ENCODE data around the gene ACAP1.
"Not testable (repeated sequence)": the region's sequence is repeated elsewhere in the genome, so short reads cannot be mapped to it uniquely, and the experiment has no call there.

ACAP1 gene

DNA sequence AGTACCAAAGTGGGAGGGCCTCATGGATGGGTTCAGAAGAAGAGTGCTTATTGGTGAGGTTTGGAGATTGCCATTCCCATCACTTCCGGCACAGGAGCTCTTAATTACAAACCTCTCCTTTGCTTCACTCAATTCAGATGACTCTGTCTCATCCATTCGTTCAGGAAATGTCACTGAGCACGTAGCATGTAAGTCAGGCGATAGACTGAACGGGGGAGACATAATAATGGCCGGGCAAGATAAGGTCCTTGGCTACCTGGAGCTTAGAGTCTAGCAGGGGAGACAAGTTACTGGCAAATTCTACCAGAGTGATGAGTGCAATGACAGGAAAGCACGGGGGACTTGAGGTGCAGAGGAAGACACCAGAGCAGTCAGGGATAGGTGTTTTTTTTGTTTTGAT, 29.6 kb downstream of the ACAP1 start:
- H3K27me3 ChIP-seq (ENCODE audit: low read depth, low read length); H3K27ac ChIP-seq (ENCODE audit: low read length); H3K4me3 ChIP-seq (ENCODE audit: low read depth in 1 of 2, low read length in 2 of 2); H3K4me1 ChIP-seq (ENCODE audit: control insufficient read depth in 1 of 2, insufficient read depth in 2 of 2, low read length in 2 of 2); H3K36me3 ChIP-seq (ENCODE audit: control insufficient read depth in 1 of 2, insufficient read depth in 2 of 2, low read length in 2 of 2); H3K9me3 ChIP-seq (ENCODE audit: control insufficient read depth in 1 of 2, low read length in 2 of 2): not testable (repeated sequence)

DNA sequence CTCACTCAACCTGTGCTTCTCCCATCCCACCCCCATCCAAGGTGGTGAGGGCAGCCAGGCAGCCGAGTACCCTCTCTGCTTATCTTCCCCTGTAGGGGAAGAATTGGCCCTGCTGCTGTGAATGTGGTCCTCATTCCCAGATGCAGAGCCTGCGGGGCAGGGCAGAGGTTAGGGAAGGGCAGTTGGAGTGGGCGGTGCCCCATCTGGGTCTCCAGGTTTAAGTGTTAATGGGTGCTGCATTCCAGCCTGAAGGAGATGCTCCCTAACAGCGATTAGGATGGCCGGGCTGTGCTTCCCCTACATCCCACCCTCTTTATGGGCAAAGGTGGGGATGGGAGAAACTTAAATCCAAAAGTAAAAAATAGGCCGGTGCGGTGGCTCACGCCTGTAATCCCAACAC, 30.8 kb downstream of the ACAP1 start:
- Histone ChIP-seq H3K36me3 (ENCODE audit: control insufficient read depth in 1 of 2, insufficient read depth in 2 of 2, low read length in 2 of 2) (no peaks in the 10 kb centered on the region), H3K4me3 (ENCODE audit: low read depth in 1 of 2, low read length in 2 of 2) (no peak overlapping the region), H3K27me3 (ENCODE audit: low read depth, low read length) (no peaks in the 10 kb centered on the region), H3K9me3 (ENCODE audit: control insufficient read depth in 1 of 2, low read length in 2 of 2) (no peaks in the 10 kb centered on the region), H3K27ac (ENCODE audit: low read length) (no peak overlapping the region), H3K4me1 (ENCODE audit: control insufficient read depth in 1 of 2, insufficient read depth in 2 of 2, low read length in 2 of 2) (no peaks in the 10 kb centered on the region)

DNA sequence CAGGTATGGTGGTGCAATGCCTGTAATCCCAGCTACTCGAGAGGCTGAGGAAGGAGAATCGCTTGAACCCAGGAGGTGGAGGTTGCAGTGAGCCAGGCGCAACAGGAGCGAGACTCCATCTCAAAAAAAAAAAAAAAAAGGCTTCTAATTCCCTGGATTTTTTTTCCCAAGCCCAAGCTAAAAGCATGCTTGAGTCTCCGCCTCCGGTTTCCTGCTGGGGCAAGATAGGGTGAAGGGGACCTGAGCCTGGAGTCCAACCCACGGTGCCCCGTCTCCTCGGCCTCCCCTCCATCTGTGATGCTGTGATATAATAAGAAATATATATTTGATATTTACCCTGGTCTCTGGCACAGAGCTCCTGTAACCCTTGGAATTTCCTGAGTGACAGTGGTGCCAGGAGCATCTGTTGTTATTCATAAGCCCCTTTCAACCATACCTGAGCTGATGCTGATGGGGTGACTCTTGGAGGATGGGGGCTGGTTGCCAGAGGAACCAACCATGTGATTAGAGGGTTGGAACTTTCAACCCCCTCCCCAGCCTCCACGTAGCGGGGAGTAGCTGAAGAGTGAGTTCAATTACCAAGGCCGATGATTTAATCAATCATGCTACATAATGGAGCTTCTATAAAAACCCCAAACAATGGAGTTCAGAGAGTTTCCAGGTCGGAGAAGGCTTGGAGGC, 31.7 kb downstream of the ACAP1 start:
- no peak overlapping the region for H3K4me3 ChIP-seq (ENCODE audit: low read depth in 1 of 2, low read length in 2 of 2)
- H3K27ac ChIP-seq (ENCODE audit: low read length), result no peak overlapping the region
- no peaks in the 10 kb centered on the region for H3K4me1 ChIP-seq (ENCODE audit: control insufficient read depth in 1 of 2, insufficient read depth in 2 of 2, low read length in 2 of 2)
- H3K36me3 ChIP-seq (ENCODE audit: control insufficient read depth in 1 of 2, insufficient read depth in 2 of 2, low read length in 2 of 2), result no peaks in the 10 kb centered on the region
- H3K27me3 ChIP-seq (ENCODE audit: low read depth, low read length), result no peaks in the 10 kb centered on the region
- no peaks in the 10 kb centered on the region for H3K9me3 ChIP-seq (ENCODE audit: control insufficient read depth in 1 of 2, low read length in 2 of 2)

DNA sequence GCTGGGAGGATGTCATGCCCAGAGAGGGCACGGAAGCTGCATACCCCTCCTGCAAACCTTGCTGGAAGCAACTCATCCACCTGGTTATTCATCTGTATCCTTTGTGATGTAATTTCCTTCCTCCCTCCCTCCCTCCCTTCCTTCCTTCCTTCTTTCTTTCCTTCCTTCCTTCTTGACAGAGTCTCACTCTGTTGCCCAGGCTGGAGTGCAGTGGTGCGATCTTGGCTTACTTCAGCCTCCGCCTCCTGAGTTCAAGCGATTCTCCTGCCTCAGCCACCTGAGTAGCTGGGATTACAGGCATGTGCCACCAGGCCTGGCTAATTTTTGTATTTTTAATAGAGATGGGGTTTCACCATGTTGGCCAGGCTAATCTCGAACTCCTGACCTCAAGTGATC, 32.3 kb downstream of the ACAP1 start:
- H3K4me1 ChIP-seq (ENCODE audit: control insufficient read depth in 1 of 2, insufficient read depth in 2 of 2, low read length in 2 of 2); H3K27ac ChIP-seq (ENCODE audit: low read length); H3K4me3 ChIP-seq (ENCODE audit: low read depth in 1 of 2, low read length in 2 of 2); H3K27me3 ChIP-seq (ENCODE audit: low read depth, low read length); H3K9me3 ChIP-seq (ENCODE audit: control insufficient read depth in 1 of 2, low read length in 2 of 2); H3K36me3 ChIP-seq (ENCODE audit: control insufficient read depth in 1 of 2, insufficient read depth in 2 of 2, low read length in 2 of 2): not testable (repeated sequence)

DNA sequence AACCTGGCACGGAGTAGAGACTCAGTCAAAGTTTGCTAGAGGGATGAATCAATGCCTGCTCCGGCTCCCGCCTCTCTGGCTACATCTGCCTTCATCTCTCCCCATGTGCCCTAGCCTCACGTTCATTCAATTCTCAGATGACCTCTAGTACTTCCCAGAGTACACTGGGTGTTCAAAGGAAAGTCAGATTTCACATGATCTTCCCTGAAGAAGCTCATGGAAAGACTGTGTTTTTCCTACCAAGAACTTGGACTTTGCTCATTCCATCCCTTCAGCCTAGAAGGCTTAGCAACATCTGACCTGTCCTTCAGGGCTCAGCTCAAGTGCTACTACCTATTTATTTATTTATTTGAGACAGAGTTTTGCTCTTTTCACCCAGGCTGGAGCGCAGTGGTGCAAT, 33.5 kb downstream of the ACAP1 start:
- no peak overlapping the region for H3K27ac ChIP-seq (ENCODE audit: low read length)
- no peak overlapping the region for H3K4me3 ChIP-seq (ENCODE audit: low read depth in 1 of 2, low read length in 2 of 2)

DNA sequence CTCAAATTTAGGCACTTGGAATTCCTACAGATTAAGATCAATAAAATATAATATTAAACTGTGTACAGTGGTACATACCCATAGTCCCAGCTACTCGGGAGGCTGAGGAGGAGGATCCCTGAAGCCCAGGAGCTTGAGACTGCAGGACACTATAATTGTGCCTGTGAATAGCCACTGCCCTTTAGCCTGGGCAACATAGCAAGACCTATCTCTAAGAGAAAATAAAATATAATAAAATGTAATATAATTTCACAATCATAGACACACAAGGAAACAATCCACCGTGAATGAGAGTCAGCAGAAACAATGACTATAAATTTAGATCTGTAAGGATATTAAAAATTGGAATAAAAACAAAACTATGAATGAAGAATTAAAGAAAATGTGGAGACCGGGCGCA, 34.5 kb downstream of the ACAP1 start:
- Histone ChIP-seq H3K9me3 (ENCODE audit: control insufficient read depth in 1 of 2, low read length in 2 of 2) (no peaks in the 10 kb centered on the region), H3K36me3 (ENCODE audit: control insufficient read depth in 1 of 2, insufficient read depth in 2 of 2, low read length in 2 of 2) (no peaks in the 10 kb centered on the region), H3K4me3 (ENCODE audit: low read depth in 1 of 2, low read length in 2 of 2) (no peak overlapping the region), H3K27ac (ENCODE audit: low read length) (no peak overlapping the region), H3K27me3 (ENCODE audit: low read depth, low read length) (no peaks in the 10 kb centered on the region), H3K4me1 (ENCODE audit: control insufficient read depth in 1 of 2, insufficient read depth in 2 of 2, low read length in 2 of 2) (no peaks in the 10 kb centered on the region)

More for the DNA sequence above, 33.5 kb downstream of the ACAP1 start:
- H3K9me3 ChIP-seq (ENCODE audit: control insufficient read depth in 1 of 2, low read length in 2 of 2), result no peaks in the 10 kb centered on the region
- H3K4me1 ChIP-seq (ENCODE audit: control insufficient read depth in 1 of 2, insufficient read depth in 2 of 2, low read length in 2 of 2), result no peaks in the 10 kb centered on the region
- no peaks in the 10 kb centered on the region for H3K36me3 ChIP-seq (ENCODE audit: control insufficient read depth in 1 of 2, insufficient read depth in 2 of 2, low read length in 2 of 2)
- no peaks in the 10 kb centered on the region for H3K27me3 ChIP-seq (ENCODE audit: low read depth, low read length)

DNA sequence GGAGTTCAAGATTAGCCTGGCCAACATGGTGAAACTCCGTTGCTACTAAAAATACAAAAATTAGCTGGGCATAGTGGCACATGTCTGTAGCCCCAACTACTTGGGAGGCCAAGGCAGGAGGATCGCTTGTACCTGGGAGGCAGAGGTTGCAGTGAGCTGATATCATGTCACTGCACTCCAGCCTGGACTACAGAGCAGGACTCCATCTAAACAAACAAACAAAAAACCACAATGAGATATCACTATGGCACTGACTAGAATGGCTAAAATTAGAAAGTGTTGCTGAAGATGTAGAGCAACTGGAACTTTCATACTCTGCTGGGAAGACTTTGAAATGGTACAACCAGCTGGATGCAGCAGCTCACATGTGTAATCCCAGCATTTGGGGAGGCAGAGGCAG, 38.0 kb downstream of the ACAP1 start:
- Histone ChIP-seq H3K4me3 (ENCODE audit: low read depth in 1 of 2, low read length in 2 of 2) (no peak overlapping the region), H3K27ac (ENCODE audit: low read length) (no peak overlapping the region), H3K9me3 (ENCODE audit: control insufficient read depth in 1 of 2, low read length in 2 of 2) (no peaks in the 10 kb centered on the region), H3K36me3 (ENCODE audit: control insufficient read depth in 1 of 2, insufficient read depth in 2 of 2, low read length in 2 of 2) (no peaks in the 10 kb centered on the region), H3K27me3 (ENCODE audit: low read depth, low read length) (no peaks in the 10 kb centered on the region), H3K4me1 (ENCODE audit: control insufficient read depth in 1 of 2, insufficient read depth in 2 of 2, low read length in 2 of 2) (no peaks in the 10 kb centered on the region)

DNA sequence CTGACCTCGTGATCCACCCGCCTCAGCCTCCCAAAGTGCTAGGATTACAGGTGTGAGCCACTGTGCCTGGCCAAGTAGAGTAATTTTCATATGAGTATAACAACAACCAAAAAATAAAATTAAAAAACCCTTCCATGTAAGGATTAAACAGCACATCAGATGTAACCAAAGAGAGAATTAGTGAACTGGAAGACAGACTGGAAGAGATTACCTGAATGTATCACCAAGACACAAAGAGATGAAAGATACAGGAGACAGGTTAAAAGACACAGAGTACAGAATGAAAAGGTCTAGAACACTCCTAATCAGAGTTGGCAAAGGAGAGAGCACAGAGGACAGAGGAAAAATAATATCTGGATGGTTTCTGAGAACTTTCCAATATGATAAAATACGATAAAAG, 42.8 kb downstream of the ACAP1 start:
- Histone ChIP-seq H3K4me1 (ENCODE audit: control insufficient read depth in 1 of 2, insufficient read depth in 2 of 2, low read length in 2 of 2) (peaks cover 8 to 26% of the 10 kb centered on the region in 2 donors), H3K27me3 (ENCODE audit: low read depth, low read length) (no peaks in the 10 kb centered on the region), H3K36me3 (ENCODE audit: control insufficient read depth in 1 of 2, insufficient read depth in 2 of 2, low read length in 2 of 2) (no peaks in the 10 kb centered on the region), H3K4me3 (ENCODE audit: low read depth in 1 of 2, low read length in 2 of 2) (no peak overlapping the region), H3K27ac (ENCODE audit: low read length) (no peak overlapping the region), H3K9me3 (ENCODE audit: control insufficient read depth in 1 of 2, low read length in 2 of 2) (no peaks in the 10 kb centered on the region)

DNA sequence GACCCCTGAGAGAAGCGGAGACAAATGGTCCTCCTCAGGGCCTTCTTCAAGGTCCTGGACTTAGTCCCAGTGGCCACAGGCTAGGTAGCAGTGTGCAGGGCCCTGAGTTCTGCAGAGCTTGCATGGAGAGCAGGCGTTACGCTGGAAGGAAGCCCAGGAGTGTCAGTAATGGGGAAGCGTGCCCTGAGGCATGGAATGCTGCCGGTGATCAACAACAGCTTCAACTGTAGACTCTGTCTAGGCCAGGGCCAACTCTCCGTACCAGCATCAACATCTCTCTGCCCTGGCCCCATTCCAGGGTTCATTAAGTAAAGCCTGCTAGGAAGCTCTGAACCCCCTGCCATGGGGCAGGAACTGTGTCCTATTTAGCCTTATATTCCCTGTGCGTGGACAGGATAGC, 44.0 kb downstream of the ACAP1 start:
- Histone ChIP-seq H3K9me3 (ENCODE audit: control insufficient read depth in 1 of 2, low read length in 2 of 2) (no peaks in the 10 kb centered on the region), H3K36me3 (ENCODE audit: control insufficient read depth in 1 of 2, insufficient read depth in 2 of 2, low read length in 2 of 2) (no peaks in the 10 kb centered on the region), H3K27me3 (ENCODE audit: low read depth, low read length) (no peaks in the 10 kb centered on the region), H3K4me1 (ENCODE audit: control insufficient read depth in 1 of 2, insufficient read depth in 2 of 2, low read length in 2 of 2) (peaks cover 8 to 30% of the 10 kb centered on the region in 2 donors), H3K27ac (ENCODE audit: low read length) (no peak overlapping the region), H3K4me3 (ENCODE audit: low read depth in 1 of 2, low read length in 2 of 2) (peak overlapping the region; percentile 47 to 52)

DNA sequence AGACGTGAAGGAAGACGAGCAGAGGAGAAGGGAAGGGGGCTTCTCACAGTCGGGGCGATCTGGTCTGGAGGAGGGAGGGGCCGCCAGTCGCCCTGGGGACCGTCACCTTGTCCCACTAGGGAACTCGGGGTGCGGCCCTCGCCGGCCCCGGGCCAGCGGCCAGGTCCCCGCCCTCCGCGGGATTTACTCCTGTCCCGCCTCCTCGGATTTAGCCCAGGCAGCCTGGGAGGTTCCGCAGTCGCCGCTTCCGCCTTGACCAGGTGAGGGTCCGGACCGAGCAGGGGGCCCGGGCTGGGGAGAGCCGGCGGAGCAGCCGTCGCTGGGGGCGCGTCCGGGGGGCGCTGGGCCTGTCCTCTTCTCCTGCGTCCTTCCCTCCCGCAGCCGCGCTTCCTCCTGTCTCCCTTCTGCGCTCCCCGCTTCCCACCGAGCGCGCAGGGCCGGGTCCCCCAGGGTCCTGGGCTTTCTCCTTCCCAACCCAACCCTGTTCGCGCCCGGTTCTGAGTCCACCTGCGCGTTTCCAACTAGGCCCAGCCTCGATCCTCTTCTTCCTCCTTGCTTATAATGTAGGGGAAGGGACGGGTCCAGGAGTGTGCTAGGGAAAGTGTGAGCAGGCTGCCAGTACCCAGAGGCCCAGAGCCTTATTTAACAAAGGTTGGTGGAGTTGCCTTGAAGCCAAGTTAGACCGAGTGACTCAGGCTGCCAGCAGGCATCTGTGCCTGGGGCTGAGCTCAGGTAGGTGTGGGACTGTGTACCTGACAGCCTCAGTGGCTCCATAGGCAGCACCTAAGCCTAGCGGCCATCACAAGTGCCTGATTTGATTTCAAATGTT, 44.7 kb downstream of the ACAP1 start, which contains the start of gene TNK1:
Gene TNK1 (plus strand): TSS at position 235 of the 829 bp plus-strand sequence. CDS start 1,838 bp downstream, outside the sequence.
- peaks cover 8 to 30% of the 10 kb centered on the region in 2 donors for H3K4me1 ChIP-seq (ENCODE audit: control insufficient read depth in 1 of 2, insufficient read depth in 2 of 2, low read length in 2 of 2)
- H3K27ac ChIP-seq (ENCODE audit: low read length), result peak within 1 kb of the TSS; percentile 16
- H3K36me3 ChIP-seq (ENCODE audit: control insufficient read depth in 1 of 2, insufficient read depth in 2 of 2, low read length in 2 of 2), result no peaks in the 10 kb centered on the region
- no peaks in the 10 kb centered on the region for H3K9me3 ChIP-seq (ENCODE audit: control insufficient read depth in 1 of 2, low read length in 2 of 2)
- H3K4me3 ChIP-seq (ENCODE audit: low read depth in 1 of 2, low read length in 2 of 2), result peak within 1 kb of the TSS; percentile 47 to 52
- H3K27me3 ChIP-seq (ENCODE audit: low read depth, low read length), result no peaks in the 10 kb centered on the region

DNA sequence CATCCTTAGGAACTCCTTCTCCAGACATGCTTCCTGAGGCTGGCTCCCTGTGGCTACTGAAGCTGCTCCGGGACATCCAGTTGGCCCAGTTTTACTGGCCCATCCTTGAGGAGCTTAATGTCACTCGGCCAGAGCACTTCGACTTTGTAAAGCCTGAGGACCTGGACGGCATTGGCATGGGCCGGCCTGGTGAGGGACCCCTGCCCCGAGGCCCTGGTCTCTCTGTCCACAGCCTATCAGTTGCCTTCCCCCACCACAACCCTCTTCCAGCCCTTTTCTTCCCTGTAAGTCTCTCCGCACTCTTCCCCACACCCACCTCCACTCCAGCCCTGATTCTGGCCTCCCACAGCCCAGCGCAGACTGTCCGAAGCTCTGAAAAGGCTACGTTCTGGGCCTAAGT, 46.6 kb downstream of the ACAP1 start:
- no peaks in the 10 kb centered on the region for H3K9me3 ChIP-seq (ENCODE audit: control insufficient read depth in 1 of 2, low read length in 2 of 2)
- H3K4me3 ChIP-seq (ENCODE audit: low read depth in 1 of 2, low read length in 2 of 2), result no peak overlapping the region
- H3K36me3 ChIP-seq (ENCODE audit: control insufficient read depth in 1 of 2, insufficient read depth in 2 of 2, low read length in 2 of 2), result no peaks in the 10 kb centered on the region
- no peak overlapping the region for H3K27ac ChIP-seq (ENCODE audit: low read length)
- peaks cover 8 to 30% of the 10 kb centered on the region in 2 donors for H3K4me1 ChIP-seq (ENCODE audit: control insufficient read depth in 1 of 2, insufficient read depth in 2 of 2, low read length in 2 of 2)
- H3K27me3 ChIP-seq (ENCODE audit: low read depth, low read length), result no peaks in the 10 kb centered on the region
